IPS-18a (cell line): ENCODE measurements around the gene TNC.

Experiments
- H3K27ac ChIP-seq: one replicate; pipeline ENCODE4 v1.5.1; 2013; ENCODE audit warnings: low read length
- H3K27me3 ChIP-seq: one replicate; pipeline ENCODE4 v1.6.1; 2013; ENCODE audit warnings: mild to moderate bottlenecking, low read length; ENCODE audit not compliant: control insufficient read depth, insufficient read depth
- H3K36me3 ChIP-seq: one replicate; pipeline ENCODE4 v1.6.1; 2013; ENCODE audit warnings: low read depth, low read length; ENCODE audit not compliant: control insufficient read depth
- H3K4me1 ChIP-seq: one replicate; pipeline ENCODE4 v1.6.1; 2013; ENCODE audit warnings: low read depth, low read length; ENCODE audit not compliant: control insufficient read depth
- H3K4me3 ChIP-seq: one replicate; pipeline ENCODE4 v1.5.1; 2013; ENCODE audit warnings: low read length
- H3K9ac ChIP-seq: one replicate; pipeline ENCODE4 v1.6.1; 2013; ENCODE audit warnings: mild to moderate bottlenecking, low read length, moderate library complexity
- H3K9me3 ChIP-seq: one replicate; pipeline ENCODE4 v1.6.1; 2013; ENCODE audit warnings: low read depth, low read length; ENCODE audit not compliant: control insufficient read depth

The TNC gene

GRCh38 chr9:115042781-115043509, 75.0 kb downstream of the TNC start:
- Histone ChIP-seq H3K36me3 (no peaks in the 10 kb centered on the region), H3K9ac (no peak overlapping the region), H3K27ac (no peak overlapping the region), H3K9me3 (no peaks in the 10 kb centered on the region), H3K4me3 (no peak overlapping the region), H3K4me1 (no peaks in the 10 kb centered on the region), H3K27me3 (no peaks in the 10 kb centered on the region)

- Histone ChIP-seq H3K9me3 (no peaks in the 10 kb centered on the region), H3K4me1 (no peaks in the 10 kb centered on the region), H3K27ac (no peak overlapping the region), H3K9ac (no peak overlapping the region), H3K27me3 (no peaks in the 10 kb centered on the region), H3K36me3 (no peaks in the 10 kb centered on the region), H3K4me3 (no peak overlapping the region)
Observed at GRCh38 chr9:115039516-115040120, 78.3 kb downstream of the TNC start.

- Histone ChIP-seq H3K4me3 (no peak overlapping the region), H3K9me3 (no peaks in the 10 kb centered on the region), H3K9ac (no peak overlapping the region), H3K36me3 (no peaks in the 10 kb centered on the region), H3K27me3 (no peaks in the 10 kb centered on the region), H3K27ac (no peak overlapping the region), H3K4me1 (no peaks in the 10 kb centered on the region)
Observed at GRCh38 chr9:115038178-115038577, 79.8 kb downstream of the TNC start.

- Histone ChIP-seq H3K27ac (no peak overlapping the region), H3K4me3 (no peak overlapping the region), H3K9ac (no peak overlapping the region), H3K27me3 (no peaks in the 10 kb centered on the region), H3K4me1 (no peaks in the 10 kb centered on the region), H3K36me3 (no peaks in the 10 kb centered on the region), H3K9me3 (no peaks in the 10 kb centered on the region)
Observed at GRCh38 chr9:115036691-115037090, 81.3 kb downstream of the TNC start.

- H3K4me1 ChIP-seq, result no peaks in the 10 kb centered on the region
- no peaks in the 10 kb centered on the region for H3K36me3 ChIP-seq
- no peak overlapping the region for H3K27ac ChIP-seq
- H3K4me3 ChIP-seq, result no peak overlapping the region
- H3K27me3 ChIP-seq, result no peaks in the 10 kb centered on the region
- H3K9me3 ChIP-seq, result no peaks in the 10 kb centered on the region
- H3K9ac ChIP-seq, result no peak overlapping the region
Observed at GRCh38 chr9:115035841-115036612, 81.9 kb downstream of the TNC start.

GRCh38 chr9:115034801-115035200, 83.2 kb downstream of the TNC start:
- Histone ChIP-seq H3K27ac (no peak overlapping the region), H3K4me3 (no peak overlapping the region), H3K27me3 (no peaks in the 10 kb centered on the region), H3K4me1 (no peaks in the 10 kb centered on the region), H3K36me3 (no peaks in the 10 kb centered on the region), H3K9me3 (no peaks in the 10 kb centered on the region), H3K9ac (no peak overlapping the region)

- Histone ChIP-seq H3K27me3 (no peaks in the 10 kb centered on the region), H3K9me3 (no peaks in the 10 kb centered on the region), H3K27ac (no peak overlapping the region), H3K36me3 (no peaks in the 10 kb centered on the region), H3K4me1 (no peaks in the 10 kb centered on the region), H3K4me3 (no peak overlapping the region), H3K9ac (no peak overlapping the region)
Observed at GRCh38 chr9:115033800-115034199, 84.2 kb downstream of the TNC start.

GRCh38 chr9:115032296-115032695, 85.7 kb downstream of the TNC start:
- Histone ChIP-seq H3K9me3 (no peaks in the 10 kb centered on the region), H3K36me3 (no peaks in the 10 kb centered on the region), H3K27me3 (no peaks in the 10 kb centered on the region), H3K27ac (no peak overlapping the region), H3K4me1 (no peaks in the 10 kb centered on the region), H3K4me3 (no peak overlapping the region), H3K9ac (no peak overlapping the region)

GRCh38 chr9:115030006-115030405, 88.0 kb downstream of the TNC start:
- no peaks in the 10 kb centered on the region for H3K36me3 ChIP-seq
- H3K9me3 ChIP-seq, result no peaks in the 10 kb centered on the region
- H3K27ac ChIP-seq, result no peak overlapping the region
- H3K27me3 ChIP-seq, result no peaks in the 10 kb centered on the region
- H3K9ac ChIP-seq, result no peak overlapping the region
- H3K4me3 ChIP-seq, result no peak overlapping the region
- no peaks in the 10 kb centered on the region for H3K4me1 ChIP-seq

- H3K27ac ChIP-seq, result no peak overlapping the region
- H3K36me3 ChIP-seq, result no peaks in the 10 kb centered on the region
- no peak overlapping the region for H3K4me3 ChIP-seq
- no peaks in the 10 kb centered on the region for H3K4me1 ChIP-seq
- no peaks in the 10 kb centered on the region for H3K27me3 ChIP-seq
- H3K9ac ChIP-seq, result no peak overlapping the region
- no peaks in the 10 kb centered on the region for H3K9me3 ChIP-seq
Observed at GRCh38 chr9:115025721-115026120, 92.2 kb downstream of the TNC start.

- Histone ChIP-seq H3K36me3 (no peaks in the 10 kb centered on the region), H3K4me1 (no peaks in the 10 kb centered on the region), H3K27me3 (no peaks in the 10 kb centered on the region), H3K4me3 (no peak overlapping the region), H3K9ac (no peak overlapping the region), H3K27ac (no peak overlapping the region), H3K9me3 (no peaks in the 10 kb centered on the region)
Observed at GRCh38 chr9:115024925-115025535, 92.9 kb downstream of the TNC start.
